ENCODE results near the gene ANXA4. TPM values are rescaled to one million over a fixed set of nuclear protein-coding genes. Genes with fewer than 3 reads are reported as not detected.

ANXA4 gene
- total and polyA plus RNA-seq, 2 of the 13 experiments (the other 11 are each of a cell fraction or from before 2014, with no cell fraction given): 155 to 168 TPM

- ATAC-seq: no peak
- H2AFZ ChIP-seq (ENCODE audit: low read length): no peak overlapping the region
- ChIA-PET POLR2A (interaction anchor here (1.2 to 1.3 kb wide), 3 partner anchors 18 to 34 kb away, joined by 3 to 4 read pairs (median 3); partner anchors contain the start of gene ANXA4), CTCF (ENCODE audit: low intra/inter-chr PET ratio, low total read pairs) (no interaction called here)
- H3K4me2 ChIP-seq (ENCODE audit: low read depth, low read length): no peak overlapping the region
- intact Hi-C loops (cut with micrococcal nuclease; ENCODE audit: unreplicated experiment) (no loop called here), in situ Hi-C loops (cut with HindIII; ENCODE audit: extremely low pct_ligation_motif_present, low pct_unique_long_range_greater_than_20kb) (no loop called here)
- H3K4me1 ChIP-seq (ENCODE audit: insufficient read depth, low read length): peaks cover 46% of the 10 kb centered on the region
- H3K4me3 ChIP-seq (replicated peaks in 1 of 3; ENCODE audit: insufficient read depth in 1 of 3, low read depth in 2 of 3, low read length in 3 of 3): no peak overlapping the region
- H3K9ac ChIP-seq (ENCODE audit: insufficient read depth, low read depth, low read length): no peak overlapping the region
- H3K79me2 ChIP-seq (ENCODE audit: insufficient read depth, low read length): peaks cover 15% of the 10 kb centered on the region
- peaks cover 4 to 8% of the 10 kb centered on the region in 2 experiments; a peak in 4 of 5 replicates for H3K36me3 ChIP-seq (replicated peaks in 1 of 2; ENCODE audit: control insufficient read depth in 1 of 2, insufficient read depth in 2 of 2, low read length in 2 of 2)
- no peaks in the 10 kb centered on the region for H3K27me3 ChIP-seq (ENCODE audit: control insufficient read depth in 1 of 2, insufficient read depth in 2 of 2, low read length in 2 of 2)
- H3K9me3 ChIP-seq (ENCODE audit: low read length): peaks cover 4% of the 10 kb centered on the region; the same call in 1 of the 2 replicates
- DNase-seq (ENCODE audit: low spot score): no peak
- 0 out of 2 replicates have a peak, but pooled peaks cover 3% of the 10 kb centered on the region for H4K20me1 ChIP-seq (ENCODE audit: insufficient read depth, low read length)
- TSS peak; percentile 22 for BruUV-seq (replicated peaks)
- FAIRE-seq: no peak
- H3K27ac ChIP-seq (ENCODE audit: extremely low read length, insufficient read depth, low read length): no peak overlapping the region
- WGBS (ENCODE audit: low lambda C conversion rate): 97% methylated on average over 7 of the region's 7 CpGs
- TF ChIP-seq RBM22 (optimal IDR thresholded peaks at IDR 0.05; ENCODE audit: low read length) (peak; percentile 64), TARDBP (CRISPR knock-in tag; IDR thresholded peaks at IDR 0.05) (no peak)
These were observed 33.3 kb downstream of the ANXA4 start for GRCh38 chr2:69774984-69775982.

GRCh38 chr2:69776886-69777785, 35.2 kb downstream of the ANXA4 start:
- Histone ChIP-seq H3K4me3 (replicated peaks in 1 of 3; ENCODE audit: insufficient read depth in 1 of 3, low read depth in 2 of 3, low read length in 3 of 3) (no peak overlapping the region), H4K20me1 (ENCODE audit: insufficient read depth, low read length) (peaks cover 6% of the 10 kb centered on the region; the same call in 1 of the 2 replicates), H3K27ac (ENCODE audit: extremely low read length, insufficient read depth, low read length) (no peak overlapping the region), H3K4me2 (ENCODE audit: low read depth, low read length) (no peak overlapping the region), H3K27me3 (ENCODE audit: control insufficient read depth in 1 of 2, insufficient read depth in 2 of 2, low read length in 2 of 2) (no peaks in the 10 kb centered on the region), H3K9me3 (ENCODE audit: low read length) (peaks cover 4% of the 10 kb centered on the region; the same call in 1 of the 2 replicates), H3K4me1 (ENCODE audit: insufficient read depth, low read length) (peaks cover 52% of the 10 kb centered on the region), H2AFZ (ENCODE audit: low read length) (no peak overlapping the region), H3K9ac (ENCODE audit: insufficient read depth, low read depth, low read length) (no peak overlapping the region), H3K36me3 (replicated peaks in 1 of 2; ENCODE audit: control insufficient read depth in 1 of 2, insufficient read depth in 2 of 2, low read length in 2 of 2) (peaks cover 2 to 3% of the 10 kb centered on the region in 2 experiments; a peak in 3 of 5 replicates), H3K79me2 (ENCODE audit: insufficient read depth, low read length) (peaks cover 3% of the 10 kb centered on the region)
- BruUV-seq (replicated peaks): no TSS peak
- in situ Hi-C loops (cut with HindIII; ENCODE audit: extremely low pct_ligation_motif_present, low pct_unique_long_range_greater_than_20kb): no loop called here
- no peak for FAIRE-seq
- 97% methylated on average over 9 of the region's 9 CpGs for WGBS (ENCODE audit: low lambda C conversion rate)
- CTCF ChIA-PET (ENCODE audit: low intra/inter-chr PET ratio, low total read pairs): no interaction called here
- no peak for ATAC-seq
- intact Hi-C loops (cut with micrococcal nuclease; ENCODE audit: unreplicated experiment): no loop called here
- no peak for DNase-seq (ENCODE audit: low spot score)
- POLR2A ChIA-PET: no interaction called here
- TF ChIP-seq RBM22 (optimal IDR thresholded peaks at IDR 0.05; ENCODE audit: low read length): peak; percentile 74
- no peak for TF ChIP-seq HMGA1 (CRISPR knock-in tag; conservative IDR thresholded peaks at IDR 0.05)
- no peak for TF ChIP-seq ZBTB20 (CRISPR knock-in tag; IDR thresholded peaks at IDR 0.05; ENCODE audit: borderline replicate concordance, low read depth)
- TF ChIP-seq ZNF691 (CRISPR knock-in tag; IDR thresholded peaks at IDR 0.05; ENCODE audit: borderline replicate concordance, low read depth): no peak
- no peak for TF ChIP-seq MTERF4 (CRISPR knock-in tag; IDR thresholded peaks at IDR 0.05)
- TF ChIP-seq HIC2 (CRISPR knock-in tag; IDR thresholded peaks at IDR 0.05; ENCODE audit: low read depth): no peak
- TF ChIP-seq MED13 (CRISPR knock-in tag; IDR thresholded peaks at IDR 0.05): no peak
- TF ChIP-seq PRMT3 (CRISPR knock-in tag; IDR thresholded peaks at IDR 0.05; ENCODE audit: borderline replicate concordance, low read depth): no peak
- TF ChIP-seq ZMYM3 (CRISPR knock-in tag; IDR thresholded peaks at IDR 0.05): 0 out of 2 replicates have a peak, but pooled peaks have one; percentile 23

All from HepG2 (cell line).